Mammary epithelial cell (primary cell): Measurements from ENCODE around the gene OSER1.

Experiments
- EZH2 ChIP-seq: IDR thresholded peaks from 2 replicates; pipeline ENCODE4 v1.6.1; 2012; ENCODE audit warnings: low read length, inconsistent platforms, borderline replicate concordance
- TF ChIP-seq, protein P1 (sequence below), 2 donors: IDR thresholded peaks in 1 of 2; conservative IDR thresholded peaks in 1 of 2; 2 replicates each; pipeline ENCODE4 v1.5.1; 2011 to 2012; ENCODE audit warnings: inconsistent platforms in 2 of 2, low read length in 2 of 2, mild to moderate bottlenecking in 2 of 2, control low read depth in 1 of 2, low read depth in 1 of 2; ENCODE audit not compliant: insufficient read depth in 1 of 2; ENCODE audit errors: extremely low read depth in 1 of 2

DNA sequence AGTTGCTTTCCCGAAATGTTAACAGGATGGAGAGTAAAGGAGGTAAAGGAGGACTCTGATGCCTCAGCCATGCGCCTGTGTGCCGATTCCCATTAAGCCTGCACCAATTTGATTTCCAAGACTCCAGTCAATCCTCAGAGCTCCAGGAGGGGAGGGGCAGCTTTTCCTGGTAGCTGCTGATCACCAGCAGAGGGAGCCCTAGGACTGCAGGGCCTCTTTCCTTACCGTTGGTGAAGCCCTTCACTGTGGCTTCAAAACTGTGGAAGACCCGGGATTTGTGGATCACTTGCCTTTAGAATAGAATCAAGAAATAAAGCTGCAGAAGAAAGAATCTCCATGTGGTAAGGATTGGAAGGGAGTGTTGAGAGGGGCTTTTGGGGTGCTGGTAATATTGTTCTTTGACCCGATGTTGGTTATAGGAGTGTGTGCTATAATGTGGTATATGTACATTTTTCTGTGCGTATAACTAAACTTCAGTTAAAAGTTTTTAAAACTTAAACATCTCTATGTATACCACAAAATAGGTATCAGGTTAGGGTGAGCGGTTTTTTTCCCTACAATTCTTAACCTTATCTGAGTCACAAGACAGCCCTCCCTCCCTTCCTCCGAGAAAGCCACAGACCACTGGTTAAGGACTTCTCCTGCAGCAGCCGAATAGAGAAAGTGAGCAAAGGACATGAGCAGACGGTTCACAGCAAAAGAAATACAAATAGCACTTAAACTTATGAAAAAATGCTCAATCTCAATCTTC lies 6.9 kb upstream of the OSER1 start:
- TF ChIP-seq, protein P1, sequence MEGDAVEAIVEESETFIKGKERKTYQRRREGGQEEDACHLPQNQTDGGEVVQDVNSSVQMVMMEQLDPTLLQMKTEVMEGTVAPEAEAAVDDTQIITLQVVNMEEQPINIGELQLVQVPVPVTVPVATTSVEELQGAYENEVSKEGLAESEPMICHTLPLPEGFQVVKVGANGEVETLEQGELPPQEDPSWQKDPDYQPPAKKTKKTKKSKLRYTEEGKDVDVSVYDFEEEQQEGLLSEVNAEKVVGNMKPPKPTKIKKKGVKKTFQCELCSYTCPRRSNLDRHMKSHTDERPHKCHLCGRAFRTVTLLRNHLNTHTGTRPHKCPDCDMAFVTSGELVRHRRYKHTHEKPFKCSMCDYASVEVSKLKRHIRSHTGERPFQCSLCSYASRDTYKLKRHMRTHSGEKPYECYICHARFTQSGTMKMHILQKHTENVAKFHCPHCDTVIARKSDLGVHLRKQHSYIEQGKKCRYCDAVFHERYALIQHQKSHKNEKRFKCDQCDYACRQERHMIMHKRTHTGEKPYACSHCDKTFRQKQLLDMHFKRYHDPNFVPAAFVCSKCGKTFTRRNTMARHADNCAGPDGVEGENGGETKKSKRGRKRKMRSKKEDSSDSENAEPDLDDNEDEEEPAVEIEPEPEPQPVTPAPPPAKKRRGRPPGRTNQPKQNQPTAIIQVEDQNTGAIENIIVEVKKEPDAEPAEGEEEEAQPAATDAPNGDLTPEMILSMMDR (conservative IDR thresholded peaks at IDR 0.05 in 1 of 2, IDR thresholded peaks at IDR 0.05 in 1 of 2; ENCODE audit: extremely low read depth in 1 of 2, insufficient read depth in 1 of 2, low read depth in 1 of 2, low read length in 2 of 2) = peak; percentile 96 to 99
- TF ChIP-seq EZH2 = no peak
